GM18507 (cell line): ENCODE results near the gene GOLGA6B.
"Not testable (repeated sequence)": the region's sequence is repeated elsewhere in the genome, so short reads cannot be mapped to it uniquely, and the experiment has no call there.

ENCODE experiments used
- DNase-seq: peaks from one replicate; pipeline ENCODE4 v3.0.0; 2011; ENCODE audit warnings: low read depth; ENCODE audit not compliant: insufficient read length; ENCODE audit errors: extremely low spot score
- FAIRE-seq: peaks from 2 replicates; lab custom pipeline; 2011; peaks lifted over from hg19 to GRCh38; lab: Jason Lieb, UNC

GOLGA6B gene

DNA sequence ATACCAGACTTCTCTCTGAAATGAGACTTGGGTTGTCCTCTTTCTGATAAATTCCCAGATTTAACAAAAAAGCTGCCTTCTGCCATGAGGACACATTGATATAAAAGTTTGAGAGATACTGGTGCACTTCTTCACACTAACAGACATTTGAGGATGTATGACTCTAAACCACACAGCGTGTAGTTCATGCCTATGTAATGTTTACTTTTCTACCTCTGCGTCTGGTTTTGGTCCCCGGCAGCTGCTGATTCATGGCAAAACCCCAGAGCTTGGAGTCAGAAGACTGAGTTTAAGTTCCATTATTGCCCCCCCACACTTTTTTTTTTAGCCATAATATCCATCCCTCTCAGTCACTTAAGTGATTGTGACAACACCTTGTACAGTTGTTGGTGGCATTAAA is 1.5 kb downstream of the GOLGA6B start:
- DNase-seq, FAIRE-seq: not testable (repeated sequence)

DNA sequence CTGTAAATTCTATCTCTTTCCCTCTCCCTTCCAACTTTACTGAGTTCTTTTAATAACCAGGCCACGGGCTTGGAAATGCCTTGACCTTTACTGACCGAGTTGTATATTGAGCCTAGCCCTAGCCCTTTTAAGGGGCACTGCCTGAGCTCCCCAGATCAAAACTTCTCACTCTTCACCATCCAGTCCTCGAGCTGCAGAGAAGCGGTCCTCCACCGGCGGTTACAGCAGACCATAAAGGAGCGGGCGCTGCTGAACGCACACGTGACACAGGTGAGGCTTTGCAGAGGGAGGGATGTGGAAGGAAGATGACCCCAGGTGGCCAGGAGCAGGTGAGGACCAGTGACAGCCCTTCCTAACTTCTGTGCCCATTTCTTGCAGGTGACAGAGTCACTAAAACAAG is 6.6 kb downstream of the GOLGA6B start:
- DNase-seq, FAIRE-seq: not testable (repeated sequence)

DNA sequence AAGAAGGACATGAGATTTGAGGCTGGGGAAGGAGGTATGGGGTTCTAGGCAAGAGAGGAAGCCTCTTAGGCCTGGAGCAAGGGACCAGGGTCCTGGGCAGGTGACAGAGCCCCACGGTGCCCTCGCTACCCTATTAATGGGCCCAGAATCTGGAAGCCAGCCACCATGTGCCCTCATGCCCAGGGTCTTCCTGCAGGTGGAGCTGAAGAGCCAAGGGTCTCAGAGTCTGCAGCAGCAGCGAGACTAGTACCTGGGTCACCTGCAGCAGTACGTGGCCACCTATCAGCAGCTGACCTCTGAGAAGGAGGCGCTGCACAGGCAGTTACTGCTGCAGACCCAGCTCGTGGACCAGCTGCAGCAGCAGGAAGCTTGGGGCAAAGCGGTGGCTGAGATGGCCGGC is 9.4 kb downstream of the GOLGA6B start:
- not testable (repeated sequence) for FAIRE-seq, DNase-seq

DNA sequence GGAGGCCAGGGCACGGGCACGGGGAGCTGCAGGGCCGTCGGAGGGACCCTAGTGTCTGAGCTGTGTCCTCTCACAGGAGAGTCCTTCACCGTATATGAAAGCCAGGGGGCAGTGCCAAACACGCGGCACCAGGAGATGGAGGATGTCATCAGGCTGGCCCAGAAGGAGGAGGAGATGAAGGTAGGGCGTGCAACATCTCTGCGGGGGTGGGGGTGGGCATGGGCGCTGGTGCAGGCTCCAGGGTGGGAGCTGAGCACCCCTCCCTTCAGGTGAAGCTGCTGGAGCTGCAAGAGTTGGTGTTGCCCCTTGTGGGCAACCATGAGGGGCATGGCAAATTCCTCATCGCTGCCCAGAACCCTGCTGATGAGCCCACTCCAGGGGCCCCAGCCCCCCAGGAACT is 11.2 kb downstream of the GOLGA6B start:
- not testable (repeated sequence) for FAIRE-seq

DNA sequence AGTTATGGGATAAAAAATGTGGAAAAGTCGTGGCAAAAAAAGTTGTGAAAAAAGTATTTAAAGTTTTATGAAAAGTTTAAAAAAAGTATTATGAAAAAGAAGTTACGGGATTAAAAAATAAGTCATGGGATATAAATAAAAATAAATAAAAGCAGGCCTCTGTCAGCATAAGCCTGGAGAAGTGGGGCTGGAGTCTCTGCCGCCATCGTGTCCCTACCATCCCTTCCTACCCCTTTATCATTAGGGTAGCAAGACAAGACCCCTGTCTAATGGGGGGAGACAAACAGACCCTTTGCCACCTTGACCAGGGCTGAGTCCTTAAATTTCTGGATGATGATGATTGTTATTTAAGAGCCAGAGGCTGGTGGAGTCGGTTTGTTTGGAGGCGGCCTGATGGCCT is 15.3 kb downstream of the GOLGA6B start:
- not testable (repeated sequence) for DNase-seq, FAIRE-seq

More for the DNA sequence above, 11.2 kb downstream of the GOLGA6B start:
- DNase-seq = not testable (repeated sequence)

DNA sequence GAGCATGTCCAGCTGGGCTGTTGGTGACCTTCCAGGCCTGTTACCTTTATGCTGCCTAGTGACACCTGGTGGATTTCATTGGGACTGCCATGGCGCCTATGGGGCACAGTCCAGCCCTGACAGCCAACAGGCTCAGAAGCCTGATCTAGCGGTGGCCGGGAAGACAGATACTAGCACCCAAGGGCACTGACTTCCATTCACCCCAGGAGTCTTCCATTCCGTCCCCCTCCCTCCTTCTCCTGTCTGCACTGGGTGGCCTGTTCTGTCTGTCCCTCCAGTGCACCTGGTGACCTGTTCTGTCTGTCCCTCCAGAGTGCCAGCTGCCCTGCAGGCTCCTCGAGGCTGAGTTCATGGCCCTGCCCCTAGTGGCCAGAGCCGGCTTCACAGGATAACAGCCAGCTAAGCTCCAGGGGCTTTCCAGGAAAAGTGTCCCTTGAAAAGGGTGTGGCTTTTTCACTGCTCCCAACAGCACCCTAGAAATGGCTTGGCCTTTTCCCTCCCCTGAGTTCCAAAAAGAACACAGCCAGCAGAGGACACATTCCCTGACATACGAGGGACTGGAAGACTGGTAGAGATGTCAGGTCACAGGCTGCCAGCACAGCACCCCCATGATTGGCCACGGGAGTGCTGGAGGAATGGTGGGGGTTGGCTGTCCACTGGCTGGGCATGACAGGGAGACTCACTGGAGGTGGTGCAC is 16.3 kb downstream of the GOLGA6B start:
- peak; percentile 75 for FAIRE-seq
- peak; percentile 25 for DNase-seq

DNA sequence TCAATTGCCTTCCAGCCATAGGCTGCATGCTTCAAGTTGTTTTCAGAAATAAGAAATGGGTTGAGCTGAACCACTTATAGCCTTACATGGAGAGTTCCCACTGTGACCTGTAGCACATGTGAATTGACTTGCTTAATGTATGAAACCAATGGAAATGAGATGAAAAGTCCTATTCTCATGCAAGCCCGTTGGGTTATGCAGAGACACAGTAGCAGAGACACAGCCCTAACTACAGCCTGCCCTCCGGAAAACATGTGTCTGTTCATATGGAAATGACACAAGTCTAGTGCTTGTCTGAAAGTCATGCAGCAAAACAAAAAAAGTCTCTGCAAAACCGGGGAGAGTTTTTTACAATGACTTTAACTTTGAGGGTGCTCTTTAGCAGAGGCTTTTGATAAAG is 17.0 kb downstream of the GOLGA6B start:
- FAIRE-seq = no peak
- DNase-seq = no peak

DNA sequence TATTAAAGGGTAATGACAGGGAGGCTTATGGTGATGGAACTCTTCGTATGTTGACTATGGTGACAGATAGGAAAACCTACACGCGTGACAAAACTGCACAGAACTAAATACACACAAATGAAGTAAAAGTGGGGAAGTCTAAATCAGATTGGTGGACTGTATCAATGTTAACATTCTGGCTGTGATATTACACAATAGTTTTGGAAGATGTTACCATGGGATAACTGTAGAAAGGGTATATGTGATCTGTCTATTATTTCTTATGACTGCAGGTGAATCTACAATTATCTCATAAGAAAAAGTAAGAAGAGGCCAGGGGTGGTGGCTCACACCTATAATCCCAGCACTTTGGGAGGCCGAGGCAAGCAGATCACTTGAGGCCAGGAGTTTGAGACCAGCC is 22.3 kb downstream of the GOLGA6B start:
- DNase-seq = no peak
- no peak for FAIRE-seq

DNA sequence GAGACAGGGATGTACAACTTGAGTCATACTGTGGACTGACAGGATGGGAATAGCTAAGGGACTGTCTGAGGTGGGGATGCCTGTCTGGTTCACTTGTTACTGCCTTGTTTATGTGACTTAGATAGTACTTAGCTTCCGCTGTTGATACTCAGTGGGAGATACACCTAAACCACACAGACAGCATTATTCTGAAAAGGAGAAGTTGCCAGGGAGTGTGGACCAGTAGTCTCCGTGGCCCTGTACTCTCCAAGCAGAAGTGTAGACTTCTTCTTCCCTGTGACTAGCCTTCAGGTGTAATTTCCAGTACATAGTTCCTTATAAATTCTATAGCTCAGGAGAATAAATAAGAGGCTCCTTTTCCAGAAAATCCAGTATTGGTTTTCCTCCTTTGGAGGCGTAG is 26.4 kb downstream of the GOLGA6B start:
- FAIRE-seq = no peak
- DNase-seq = no peak

DNA sequence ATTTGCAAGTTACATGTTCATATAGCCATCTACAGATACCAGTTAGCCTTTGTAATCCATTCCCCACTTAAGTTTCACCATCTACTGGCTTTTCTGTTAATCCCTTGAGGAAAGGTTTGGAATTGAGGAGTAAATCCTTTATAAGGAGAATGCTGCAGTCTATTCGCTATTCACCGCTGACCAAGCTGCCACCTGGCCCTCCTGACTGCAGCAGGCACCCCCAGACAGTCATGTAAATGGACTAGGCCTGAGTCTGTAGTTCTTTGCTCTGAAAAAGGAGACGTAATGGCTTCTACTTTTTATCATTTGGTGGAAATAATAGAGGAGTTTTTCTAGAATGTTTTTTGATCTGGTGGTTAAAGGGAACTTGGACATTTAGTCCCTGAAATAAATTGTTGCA is 28.3 kb downstream of the GOLGA6B start:
- DNase-seq = no peak
- FAIRE-seq = no peak

DNA sequence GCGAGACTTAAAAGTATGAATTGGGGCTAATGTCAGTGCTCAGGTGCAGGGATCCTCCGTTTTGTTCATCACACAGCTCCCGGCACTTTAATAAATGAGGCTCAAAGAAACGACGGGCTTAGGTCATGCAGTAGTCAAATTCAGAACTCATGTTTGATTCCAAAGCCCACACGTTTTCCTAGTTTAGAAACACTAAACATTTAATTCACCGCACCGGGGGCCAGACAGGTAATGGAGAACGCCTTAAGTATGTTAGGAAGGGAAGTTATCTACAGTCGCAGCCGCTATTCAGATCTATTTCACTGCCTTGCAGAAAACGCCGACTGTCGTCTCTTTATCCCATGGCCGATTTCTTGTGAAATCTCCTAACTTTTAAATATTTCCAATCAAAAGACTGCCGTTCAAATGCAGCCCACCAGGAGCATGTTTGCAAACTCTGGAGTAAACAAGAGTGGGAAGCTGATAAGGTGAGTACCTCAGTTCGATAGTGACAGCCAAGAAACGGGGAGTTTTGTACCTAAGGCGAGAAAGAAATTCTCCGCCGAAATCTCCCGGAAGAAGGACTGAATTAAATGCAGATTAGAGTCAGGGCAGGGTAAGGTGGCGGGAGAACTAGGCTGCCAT is 30.9 kb downstream of the GOLGA6B start:
- no peak for DNase-seq
- FAIRE-seq = no peak

DNA sequence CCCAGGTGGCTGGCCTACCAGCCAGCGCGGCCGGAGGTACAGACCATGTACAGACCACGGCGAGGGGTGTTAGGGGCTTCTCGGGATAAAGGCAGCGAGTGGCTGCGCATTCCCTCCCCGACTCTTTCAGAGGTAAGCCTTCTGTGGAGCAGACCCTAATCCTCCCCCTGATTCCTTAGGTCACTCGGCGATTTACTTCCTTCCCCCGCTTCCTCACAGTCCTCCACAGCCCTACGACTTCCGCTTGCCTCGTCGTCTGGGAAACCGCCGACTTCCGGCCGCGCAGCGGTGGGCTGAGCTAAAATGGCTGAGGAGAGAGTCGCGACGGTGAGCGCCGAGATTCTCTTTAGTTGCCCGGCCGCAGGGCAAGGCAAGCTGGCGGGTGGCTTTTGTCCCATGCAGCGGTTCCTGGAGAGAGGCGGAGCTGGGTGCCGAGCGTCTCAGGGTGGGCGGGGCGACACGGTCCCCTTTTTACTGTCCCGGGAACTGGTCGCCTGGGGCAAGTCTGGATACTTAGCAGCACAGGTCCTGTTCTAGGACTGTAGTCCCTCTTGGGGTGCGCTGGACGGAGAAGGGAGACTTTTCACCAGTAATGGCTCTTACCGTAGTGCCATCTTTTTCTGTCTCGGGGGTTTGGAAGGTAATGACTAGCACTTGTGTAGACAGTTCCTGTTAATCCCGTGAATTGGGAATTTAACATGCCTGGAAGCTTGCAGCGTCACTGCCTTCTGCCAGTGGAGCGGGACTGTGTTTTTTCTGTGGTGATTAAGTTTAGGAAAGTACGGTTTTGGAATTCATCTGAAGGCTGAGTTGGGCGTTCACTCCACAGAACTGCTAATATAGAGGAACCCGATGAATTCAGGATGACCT is 31.7 kb downstream of the GOLGA6B start, which contains the start of the genes BBS4 and HIGD2B:
TSS of gene BBS4 (plus strand) at position 283 of the 870 bp plus-strand sequence. CDS start at position 304, 21 bp downstream.
TSS of gene HIGD2B (minus strand) at position 258 of the 870 bp plus-strand sequence. CDS start 9,808 bp downstream, outside the sequence.
- FAIRE-seq = peak; percentile 95
- DNase-seq = peak; percentile 69

DNA sequence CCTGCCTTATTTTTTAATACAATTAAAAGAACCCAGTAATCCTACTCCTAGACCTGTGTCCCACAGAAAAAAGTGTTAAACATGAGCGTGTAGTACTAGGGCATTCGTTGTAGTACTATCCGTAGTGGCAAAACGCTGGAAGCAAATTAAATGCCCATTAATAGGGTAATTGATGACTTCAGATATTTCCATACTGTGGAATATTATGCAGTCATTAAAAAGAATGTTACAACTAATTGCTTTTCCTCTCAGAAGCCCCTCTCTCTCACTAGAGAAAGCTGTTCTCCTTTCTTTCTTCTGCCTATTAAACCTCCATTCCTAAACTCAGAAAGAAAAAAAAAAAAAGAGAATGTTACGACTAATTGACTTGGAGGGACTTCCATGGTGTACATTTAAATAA is 34.2 kb downstream of the GOLGA6B start:
- DNase-seq (no peak), FAIRE-seq (no peak)

DNA sequence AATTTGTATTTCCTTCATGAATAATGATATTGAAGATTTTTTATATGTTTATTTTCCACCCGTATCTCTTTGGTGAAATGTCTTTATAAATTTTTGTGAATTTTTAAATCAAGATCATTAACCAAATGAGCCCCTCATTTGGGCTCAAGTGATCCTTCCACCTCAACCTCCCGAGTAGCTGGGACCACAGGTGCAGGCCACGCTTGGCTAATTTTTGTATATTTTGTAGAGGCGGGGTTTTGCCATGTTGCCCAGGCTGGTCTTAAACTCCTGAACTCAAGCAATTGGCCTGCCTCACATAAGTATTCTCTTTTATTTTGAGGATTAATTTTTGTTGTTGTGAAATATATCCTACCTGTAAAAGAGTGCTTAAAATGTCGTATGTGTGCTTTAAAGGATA is 36.4 kb downstream of the GOLGA6B start:
- no peak for FAIRE-seq
- DNase-seq = no peak

DNA sequence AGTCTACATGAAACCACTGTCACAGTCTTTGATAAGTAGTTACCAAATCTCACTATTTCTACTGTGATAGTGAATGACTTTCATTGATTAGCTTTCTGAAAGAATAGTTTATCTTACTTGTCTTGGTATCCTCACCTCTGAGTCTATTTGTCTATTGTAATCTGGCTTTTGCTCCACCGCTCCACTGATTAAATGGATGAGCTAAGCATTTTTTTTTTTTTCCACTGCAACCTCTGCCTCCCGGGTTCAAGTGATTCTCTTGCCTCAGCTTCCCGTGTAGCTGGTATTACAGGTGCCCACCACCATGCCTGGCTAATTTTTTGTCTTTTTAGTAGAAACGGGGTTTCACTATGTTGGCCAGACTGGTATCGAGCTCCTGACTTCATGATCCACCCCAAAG is 44.4 kb downstream of the GOLGA6B start:
- FAIRE-seq = no peak
- no peak for DNase-seq

DNA sequence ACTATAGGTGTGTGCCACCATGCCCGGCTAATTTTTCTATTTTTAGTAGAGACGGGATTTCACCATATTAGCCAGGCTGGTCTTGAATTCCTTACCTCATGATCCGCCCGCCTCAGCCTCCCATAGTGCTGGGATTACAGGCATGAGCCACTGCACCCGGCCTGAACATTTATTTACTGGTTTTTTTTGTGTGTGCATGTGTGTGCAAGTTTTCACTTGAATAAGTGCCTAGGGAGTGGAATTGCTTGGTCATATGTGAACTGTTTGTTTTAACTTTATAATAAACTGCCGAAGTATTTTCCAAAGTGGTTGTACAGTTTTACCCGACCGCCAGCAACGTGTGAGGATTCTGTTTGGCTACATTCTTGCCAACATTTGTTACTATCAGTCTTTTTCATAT is 45.6 kb downstream of the GOLGA6B start:
- no peak for DNase-seq
- no peak for FAIRE-seq

DNA sequence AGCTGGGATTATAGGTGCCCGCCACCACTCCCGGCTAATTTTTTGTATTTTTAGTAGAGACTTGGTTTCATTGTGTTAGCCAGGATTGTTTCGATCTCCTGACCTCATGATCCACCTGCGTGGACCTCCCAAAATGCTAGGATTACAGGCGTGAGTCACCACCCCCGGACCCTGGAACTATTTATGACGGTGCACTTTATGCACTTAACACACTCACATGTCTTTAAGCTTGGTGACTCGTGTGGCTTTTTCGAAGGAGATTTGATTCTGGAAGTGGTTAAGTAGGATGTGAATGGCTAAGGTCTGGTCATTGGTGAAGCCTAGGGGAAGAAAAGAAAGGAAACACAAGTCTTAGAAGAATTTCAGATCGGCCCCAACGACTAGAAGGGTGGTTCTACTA is 51.8 kb downstream of the GOLGA6B start:
- DNase-seq (no peak), FAIRE-seq (no peak)

DNA sequence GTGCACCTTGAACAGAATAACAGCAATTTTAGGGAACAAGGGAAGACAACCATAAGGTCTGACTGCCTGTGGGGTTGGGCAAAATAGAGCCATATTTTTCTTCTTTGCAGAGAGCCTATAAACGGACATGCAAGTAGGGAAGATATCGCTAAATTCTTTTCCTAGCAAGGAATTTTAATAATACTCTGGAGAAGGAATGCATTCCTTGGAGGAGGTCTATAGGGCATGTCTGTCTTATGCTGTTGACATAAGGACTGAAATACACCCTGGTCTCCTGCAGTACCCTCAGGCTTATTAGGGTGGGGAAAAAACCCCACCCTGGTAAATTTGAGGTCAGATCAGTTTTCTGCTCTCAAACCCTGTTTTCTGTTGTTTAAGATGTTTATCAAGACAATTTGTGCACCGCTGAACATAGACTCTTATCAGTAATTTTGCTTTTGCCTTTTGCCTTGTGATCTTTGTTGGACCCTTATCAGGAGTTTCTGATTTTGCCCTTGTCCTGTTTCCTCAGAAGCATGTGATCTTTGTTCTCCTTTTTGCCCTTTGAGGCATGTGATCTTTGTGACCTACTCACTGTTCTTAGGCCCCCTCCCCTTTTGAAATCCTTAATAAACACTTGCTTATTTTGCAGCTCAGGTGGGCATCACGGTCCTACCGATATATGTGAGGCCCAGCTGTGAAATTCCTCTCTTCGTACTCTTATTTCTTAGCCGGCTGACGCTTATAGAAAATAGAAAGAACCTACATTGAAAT is 54.2 kb downstream of the GOLGA6B start:
- DNase-seq, FAIRE-seq: not testable (repeated sequence)
